Adipocyte (in vitro differentiated cells): ENCODE results near the gene KIF21B.
"Not testable (repeated sequence)": the region's sequence is repeated elsewhere in the genome, so short reads cannot be mapped to it uniquely, and the experiment has no call there.

Experiments used
- DNase-seq: peaks from one replicate; pipeline ENCODE4 v3.0.0-alpha.2; 2015; ENCODE audit warnings: low read depth
- H3K27me3 ChIP-seq: replicated peaks from 2 replicates; pipeline ENCODE4 v1.7.0; 2013; ENCODE audit warnings: mild to moderate bottlenecking, low read length, moderate library complexity; ENCODE audit not compliant: control insufficient read depth, insufficient read depth
- H3K36me3 ChIP-seq: 2 replicates; pipeline ENCODE4 v1.7.0; 2013; ENCODE audit warnings: low read length, mild to moderate bottlenecking, moderate library complexity; ENCODE audit not compliant: control insufficient read depth, insufficient read depth, severe bottlenecking
- H3K4me1 ChIP-seq: 2 replicates; pipeline ENCODE4 v1.7.0; 2013; ENCODE audit warnings: mild to moderate bottlenecking, low read length, moderate library complexity; ENCODE audit not compliant: control insufficient read depth, insufficient read depth
- H3K4me3 ChIP-seq: 2 replicates; pipeline ENCODE4 v1.7.0; 2013; ENCODE audit warnings: mild to moderate bottlenecking, low read length, moderate library complexity
- H3K9ac ChIP-seq: 2 replicates; pipeline ENCODE4 v1.7.0; 2013; ENCODE audit warnings: mild to moderate bottlenecking, low read length, moderate library complexity
- H3K9me3 ChIP-seq: 2 replicates; pipeline ENCODE4 v1.7.0; 2013; ENCODE audit warnings: mild to moderate bottlenecking, low read length, moderate library complexity; ENCODE audit not compliant: control insufficient read depth

The KIF21B gene

DNA sequence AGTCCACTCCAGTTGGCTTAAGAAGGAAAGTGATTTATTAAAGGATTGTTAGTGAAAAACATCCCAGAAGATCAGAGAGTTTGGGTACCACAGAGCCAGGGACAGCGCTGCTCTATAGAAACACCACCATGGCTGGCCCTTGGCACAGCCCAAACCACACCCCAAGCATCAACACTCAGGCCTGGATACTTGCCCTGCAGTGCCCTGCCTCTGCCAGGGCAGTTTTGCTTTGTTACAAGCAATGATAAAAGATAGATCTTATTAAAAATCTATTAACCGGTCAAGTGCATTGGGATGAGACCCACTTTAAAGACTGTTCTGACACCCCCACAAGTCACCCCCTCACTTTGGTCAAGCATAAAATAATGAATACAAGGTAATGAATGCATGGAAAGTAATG, 56.6 kb downstream of the KIF21B start:
- no peaks in the 10 kb centered on the region for H3K4me1 ChIP-seq
- no peaks in the 10 kb centered on the region for H3K36me3 ChIP-seq
- no peak overlapping the region for H3K4me3 ChIP-seq
- H3K9me3 ChIP-seq: no peaks in the 10 kb centered on the region
- H3K27me3 ChIP-seq: peaks cover 22% of the 10 kb centered on the region
- DNase-seq: no peak
- no peak overlapping the region for H3K9ac ChIP-seq

DNA sequence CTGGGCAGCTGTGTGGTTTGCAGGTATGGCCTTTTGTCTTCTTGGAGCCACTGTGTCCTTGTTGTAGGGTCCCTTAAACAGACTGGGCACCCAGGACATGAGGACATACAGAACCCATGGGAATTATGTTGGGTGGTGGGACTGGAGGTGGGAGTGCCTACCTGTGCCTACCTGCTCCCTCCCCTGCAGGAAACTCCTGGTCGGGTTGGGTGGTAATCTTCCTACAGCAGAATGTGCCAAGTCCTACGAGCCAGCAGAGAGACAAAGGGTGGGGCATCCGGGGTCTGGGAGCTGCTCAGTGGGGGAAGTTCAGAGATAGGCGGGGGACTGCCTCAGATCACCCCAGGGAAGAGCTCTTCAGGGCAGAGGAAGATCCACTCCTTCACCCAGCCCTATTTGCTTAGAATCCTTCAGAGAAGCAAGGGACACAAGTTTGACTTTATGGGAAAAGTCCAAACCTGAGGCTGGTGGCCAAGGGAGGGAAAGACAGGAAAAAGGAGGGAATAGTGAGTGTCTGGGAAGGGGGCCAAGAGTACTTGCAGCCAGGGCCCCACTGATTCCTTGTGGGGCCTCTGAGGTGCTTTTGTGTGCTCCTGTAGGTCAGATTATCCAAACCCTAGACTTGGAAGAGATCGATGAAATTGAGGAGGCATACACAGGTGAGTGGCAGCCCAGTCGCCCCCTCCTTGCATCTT, 58.3 kb downstream of the KIF21B start:
- no peaks in the 10 kb centered on the region for H3K9me3 ChIP-seq
- peaks cover 28% of the 10 kb centered on the region for H3K27me3 ChIP-seq
- no peak for DNase-seq
- no peak overlapping the region for H3K4me3 ChIP-seq
- H3K4me1 ChIP-seq: no peaks in the 10 kb centered on the region
- no peaks in the 10 kb centered on the region for H3K36me3 ChIP-seq
- no peak overlapping the region for H3K9ac ChIP-seq

DNA sequence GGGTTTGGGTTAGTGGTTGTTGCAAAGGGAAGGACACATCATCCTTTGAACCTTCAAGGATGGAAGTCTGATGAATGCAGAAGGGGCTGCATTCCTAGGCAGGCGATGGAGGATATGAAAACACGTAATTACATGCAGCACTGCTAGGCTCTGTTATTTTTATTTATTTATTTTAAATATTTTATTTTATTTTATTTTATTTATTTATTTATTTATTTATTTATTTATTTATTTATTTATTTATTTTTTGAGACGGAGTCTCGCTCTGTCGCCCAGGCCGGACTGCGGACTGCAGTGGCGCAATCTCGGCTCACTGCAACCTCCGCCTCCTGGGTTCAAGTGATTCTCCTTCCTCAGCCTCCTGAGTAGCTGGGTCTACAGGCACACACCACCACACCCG, 59.6 kb downstream of the KIF21B start:
- not testable (repeated sequence) for H3K4me1 ChIP-seq, H3K4me3 ChIP-seq
- peaks cover 35% of the 10 kb centered on the region for H3K27me3 ChIP-seq

DNA sequence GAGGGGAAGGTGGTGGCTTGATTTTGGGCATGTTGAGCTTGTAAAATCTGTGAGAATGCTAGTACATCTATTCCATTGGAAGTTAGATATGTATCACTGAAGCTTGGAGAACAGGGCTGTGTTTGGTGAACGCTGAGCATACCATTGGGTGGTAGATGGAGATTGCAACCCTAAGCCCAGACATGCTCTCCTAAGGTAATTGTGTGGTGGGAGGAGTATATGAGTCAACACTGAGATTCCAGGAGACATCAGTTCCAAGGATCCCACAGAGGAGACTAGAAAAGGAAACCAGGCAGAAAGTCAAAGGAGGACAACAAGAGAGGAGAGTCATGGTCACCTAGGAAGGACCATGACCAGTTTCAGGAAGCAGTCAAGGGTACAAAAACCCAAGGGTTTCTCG, 60.4 kb downstream of the KIF21B start:
- Histone ChIP-seq H3K27me3 (peaks cover 39% of the 10 kb centered on the region), H3K9me3 (no peaks in the 10 kb centered on the region), H3K9ac (no peak overlapping the region), H3K36me3 (no peaks in the 10 kb centered on the region), H3K4me3 (no peak overlapping the region), H3K4me1 (no peaks in the 10 kb centered on the region)
- no peak for DNase-seq

More for the DNA sequence above, 59.6 kb downstream of the KIF21B start:
- H3K36me3 ChIP-seq, H3K9me3 ChIP-seq, H3K9ac ChIP-seq, DNase-seq: not testable (repeated sequence)

DNA sequence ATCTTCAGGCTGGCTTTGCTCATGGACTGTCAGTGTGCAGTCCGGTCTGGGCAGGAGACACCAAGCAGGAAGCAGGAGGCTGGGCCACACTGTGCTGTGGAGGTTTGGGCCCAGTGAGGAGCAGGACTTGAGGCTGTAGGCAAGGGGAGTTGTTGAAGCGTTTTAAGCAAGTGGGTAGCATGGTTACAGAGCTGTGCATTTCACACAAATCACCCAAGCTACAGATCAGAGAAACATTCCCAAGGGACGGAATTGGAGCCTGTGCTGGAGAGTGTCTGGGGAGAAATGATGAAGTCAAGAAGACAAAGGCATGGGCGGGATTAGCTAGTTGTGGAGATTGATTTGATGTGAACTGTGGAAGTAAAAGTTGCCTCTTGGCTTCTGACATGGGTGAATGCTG, 60.9 kb downstream of the KIF21B start:
- Histone ChIP-seq H3K9ac (no peak overlapping the region), H3K36me3 (no peaks in the 10 kb centered on the region), H3K4me1 (no peaks in the 10 kb centered on the region), H3K27me3 (peaks cover 43% of the 10 kb centered on the region), H3K4me3 (no peak overlapping the region), H3K9me3 (no peaks in the 10 kb centered on the region)
- no peak for DNase-seq

DNA sequence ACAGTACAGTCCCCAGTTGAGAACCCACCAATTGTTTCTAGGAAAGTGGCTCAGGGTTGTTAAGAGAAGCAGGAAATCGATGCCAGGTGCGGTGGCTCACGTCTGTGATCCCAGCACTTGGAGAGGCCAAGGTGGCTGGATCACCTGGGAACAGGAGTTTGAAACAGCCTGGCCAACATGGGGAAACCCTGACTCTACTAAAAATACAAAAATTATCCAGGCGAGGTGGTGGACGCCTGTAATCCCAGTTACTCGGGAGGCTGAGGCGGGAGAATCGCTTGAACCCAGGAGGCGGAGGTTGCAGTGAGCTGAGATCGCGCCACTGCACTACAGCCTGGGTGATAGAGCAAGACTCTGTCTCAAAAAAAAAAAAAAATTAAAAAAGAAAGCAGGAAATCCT, 61.4 kb downstream of the KIF21B start:
- DNase-seq, H3K4me1 ChIP-seq, H3K9ac ChIP-seq, H3K9me3 ChIP-seq, H3K4me3 ChIP-seq, H3K36me3 ChIP-seq: not testable (repeated sequence)
- peaks cover 43% of the 10 kb centered on the region for H3K27me3 ChIP-seq

DNA sequence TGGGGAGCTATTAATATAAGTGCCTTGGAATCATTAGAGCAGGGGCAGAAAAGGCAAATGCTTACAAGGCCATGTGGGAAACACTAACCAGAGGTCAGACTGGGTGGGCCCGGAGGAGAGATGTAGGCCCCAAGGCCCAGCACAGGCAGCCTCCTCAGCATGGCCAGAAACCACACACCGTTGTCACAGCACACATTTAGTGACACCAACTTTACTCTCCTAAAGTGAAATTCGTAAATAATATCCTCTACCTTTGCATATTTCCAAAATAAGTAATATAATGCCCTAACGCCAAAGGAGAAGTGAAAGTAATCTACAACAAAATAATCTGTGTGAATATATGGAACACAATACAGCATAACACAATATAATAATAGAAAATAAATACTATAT, 62.6 kb downstream of the KIF21B start:
- Histone ChIP-seq H3K27me3 (peaks cover 43% of the 10 kb centered on the region), H3K9me3 (no peaks in the 10 kb centered on the region), H3K36me3 (no peaks in the 10 kb centered on the region), H3K9ac (no peak overlapping the region), H3K4me3 (no peak overlapping the region), H3K4me1 (no peaks in the 10 kb centered on the region)
- no peak for DNase-seq

DNA sequence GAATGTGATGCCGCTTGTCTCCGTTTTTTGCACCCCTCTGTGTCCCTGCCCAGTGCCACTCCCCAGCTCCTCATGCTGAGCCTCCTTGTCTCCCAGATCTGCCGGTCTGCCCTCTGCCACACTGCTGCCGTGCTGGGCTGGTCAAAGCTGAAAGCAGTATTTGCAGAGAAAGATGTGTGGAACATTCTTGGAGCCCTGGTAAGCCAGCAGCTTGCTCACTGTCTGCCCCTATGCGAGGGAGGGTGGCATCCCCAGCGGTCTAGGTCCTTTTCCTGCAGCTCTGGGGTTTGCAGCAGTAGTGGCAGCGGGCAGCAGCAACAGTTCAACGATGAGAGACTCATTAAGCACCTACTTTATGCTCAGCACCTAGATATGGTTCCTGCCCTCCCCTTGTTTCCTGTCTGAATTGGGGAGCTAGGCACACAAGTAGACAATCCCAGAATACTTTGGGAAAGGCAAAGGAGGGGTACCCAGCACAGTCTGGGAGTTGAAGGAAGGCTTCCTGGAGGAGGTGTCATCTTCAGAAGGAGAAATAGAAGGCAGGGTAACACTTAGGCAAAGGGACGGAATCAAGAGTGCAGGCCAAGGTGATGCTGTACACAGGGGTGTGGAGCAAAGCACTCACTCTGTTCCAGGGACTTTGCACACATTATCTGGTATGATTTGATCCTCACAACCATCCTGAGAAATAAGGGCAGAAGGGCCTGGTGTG, 63.1 kb downstream of the KIF21B start:
- no peak for DNase-seq

DNA sequence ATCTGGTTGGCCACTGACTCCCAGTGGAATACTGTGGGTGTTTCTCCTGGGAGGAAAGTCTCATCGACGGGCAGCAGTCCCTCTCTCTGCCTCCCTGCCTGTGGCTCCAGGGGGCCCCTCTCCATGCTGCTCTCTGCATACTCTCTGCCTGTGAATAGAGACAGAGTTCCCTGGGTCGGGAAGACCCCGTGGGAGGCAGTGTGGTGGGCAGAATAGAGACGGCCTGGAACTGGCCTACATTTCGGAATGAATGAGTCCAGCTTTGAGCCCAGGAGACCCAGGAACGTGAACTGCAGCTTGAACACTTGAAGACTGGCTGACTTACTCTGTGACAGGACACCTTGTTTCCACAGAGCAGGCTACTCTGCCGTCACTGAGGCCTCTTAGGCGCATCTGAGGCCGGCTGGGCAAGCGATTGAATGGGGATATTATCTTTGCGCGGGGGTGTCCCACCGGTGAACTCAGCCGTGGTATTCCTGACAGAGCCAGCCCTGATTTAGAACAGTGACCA, 64.0 kb downstream of the KIF21B start:
- DNase-seq: no peak
- Histone ChIP-seq H3K9ac (no peak overlapping the region), H3K4me1 (no peaks in the 10 kb centered on the region), H3K27me3 (peaks cover 44% of the 10 kb centered on the region), H3K36me3 (no peaks in the 10 kb centered on the region), H3K4me3 (no peak overlapping the region), H3K9me3 (no peaks in the 10 kb centered on the region)

More for the DNA sequence above, 63.1 kb downstream of the KIF21B start:
- no peaks in the 10 kb centered on the region for H3K4me1 ChIP-seq
- H3K36me3 ChIP-seq: no peaks in the 10 kb centered on the region
- no peak overlapping the region for H3K4me3 ChIP-seq
- peaks cover 45% of the 10 kb centered on the region for H3K27me3 ChIP-seq
- no peak overlapping the region for H3K9ac ChIP-seq
- H3K9me3 ChIP-seq: no peaks in the 10 kb centered on the region

DNA sequence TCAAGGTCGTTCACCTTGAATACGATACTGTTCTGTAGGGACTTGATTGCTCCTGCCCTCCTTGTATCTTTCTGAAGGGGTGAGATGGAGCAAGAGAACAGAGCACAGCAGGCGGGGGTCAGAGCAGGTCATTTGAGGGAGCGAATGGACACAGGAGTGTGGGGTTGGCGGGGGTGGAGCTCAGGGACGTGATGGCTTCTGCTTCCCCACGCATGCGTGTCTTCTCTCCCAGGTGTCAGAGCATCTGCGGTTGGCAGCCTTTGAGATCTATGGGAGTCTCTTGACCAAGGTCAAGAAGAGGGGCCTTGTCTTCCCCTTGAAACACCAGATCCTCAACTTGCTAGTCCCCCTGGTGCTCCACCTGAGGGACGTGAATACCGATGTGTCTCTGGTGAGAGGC, 64.9 kb downstream of the KIF21B start:
- no peaks in the 10 kb centered on the region for H3K4me1 ChIP-seq
- no peak for DNase-seq
- H3K9me3 ChIP-seq: no peaks in the 10 kb centered on the region
- H3K9ac ChIP-seq: no peak overlapping the region
- peaks cover 48% of the 10 kb centered on the region for H3K27me3 ChIP-seq
- H3K36me3 ChIP-seq: no peaks in the 10 kb centered on the region
- H3K4me3 ChIP-seq: no peak overlapping the region

DNA sequence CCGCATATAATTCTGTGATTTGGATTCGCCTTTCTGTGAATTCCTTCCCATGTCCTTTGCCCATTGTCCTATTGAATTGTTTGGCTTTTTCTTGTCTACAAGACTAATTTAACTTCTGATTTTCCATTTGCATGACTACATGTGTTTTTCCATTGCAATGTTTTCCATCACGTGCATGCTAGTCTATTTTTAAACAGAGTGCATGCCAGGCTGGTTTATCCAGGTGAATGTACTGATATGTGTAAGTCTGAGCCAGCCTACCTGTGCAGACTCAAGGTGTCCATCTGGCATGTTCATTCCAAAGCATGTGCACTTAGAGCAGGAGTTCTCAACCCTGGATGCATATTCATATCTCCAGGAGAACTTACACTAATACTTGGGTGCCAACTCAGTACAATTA, 69.1 kb downstream of the KIF21B start:
- no peak overlapping the region for H3K9ac ChIP-seq
- H3K27me3 ChIP-seq: peaks cover 32% of the 10 kb centered on the region
- no peak overlapping the region for H3K4me3 ChIP-seq
- no peaks in the 10 kb centered on the region for H3K4me1 ChIP-seq
- DNase-seq: no peak
- H3K36me3 ChIP-seq: no peaks in the 10 kb centered on the region
- H3K9me3 ChIP-seq: no peaks in the 10 kb centered on the region
